K562 (cell line): ENCODE measurements around the gene TSPYL6. TPM values are rescaled to one million over a fixed set of nuclear protein-coding genes. Genes with fewer than 3 reads are reported as not detected.

Experiments used
- E2F3 ChIP-seq: fragments of 250-450 bp; sonication (Bioruptor Pico); IDR thresholded peaks from 2 replicates; pipeline ENCODE4 v1.4.0; 2020; ENCODE audit warnings: mild to moderate bottlenecking
- GATA2 ChIP-seq: sonication (generic); formaldehyde crosslinking; IDR thresholded peaks from 2 replicates; pipeline ENCODE4 v1.4.0; 2020; ENCODE audit warnings: mild to moderate bottlenecking, missing genetic modification reagents
- KDM5B ChIP-seq: fragments of 200-600 bp; sonication (generic); IDR thresholded peaks from 2 replicates; pipeline ENCODE4 v1.6.1; 2012; ENCODE audit warnings: low read depth, mild to moderate bottlenecking, moderate library complexity, low read length, control low read depth, inconsistent platforms; ENCODE audit not compliant: insufficient replicate concordance
- KHSRP ChIP-seq: fragments of 450-650 bp; IDR thresholded peaks from 2 replicates; pipeline ENCODE4 v1.6.1; 2017
- RBM22 ChIP-seq: fragments of 200-400 bp; formaldehyde crosslinking; IDR thresholded peaks from 2 replicates; pipeline ENCODE4 v1.6.1; 2018; ENCODE audit warnings: low read length, low read depth; ENCODE audit not compliant: poor library complexity, severe bottlenecking
- RBM39 ChIP-seq: fragments of 200-400 bp; formaldehyde crosslinking; optimal IDR thresholded peaks from 2 replicates; pipeline ENCODE3; 2018; ENCODE audit warnings: low read depth, low read length
- TCF7 ChIP-seq: sonication (generic); IDR thresholded peaks from 2 replicates; pipeline ENCODE4 v1.6.1; 2016; ENCODE audit warnings: antibody characterized with exemption, borderline replicate concordance
- ZNF165 ChIP-seq: fragments of 250-450 bp; sonication (Bioruptor Pico); IDR thresholded peaks from 2 replicates; pipeline ENCODE4 v1.4.0; 2020; ENCODE audit warnings: borderline replicate concordance
- ZNF282 ChIP-seq: sonication (generic); formaldehyde crosslinking; IDR thresholded peaks from 2 replicates; pipeline ENCODE4 v1.8.1; 2023; ENCODE audit warnings: missing genetic modification reagents
- polyA plus RNA-seq, 8 experiments: library from polyadenylated mRNA; depleted of rRNA in 4 of 8; stranded (reverse) in 5 of 8; unstranded in 3 of 8; fragments of >200 nt; fragmentation: Nextera tagmentation in 2 of 8; fragmentation: Illumina TruSeq in 1 of 8; extraction: Ambion mirVana in 2 of 8; extraction: Trizol in 1 of 8; gene quantifications; 2 replicates each; pipeline versions ENCODE4 v1.2.1 to v1.2.3, GENCODE V29; 2011 to 2014; ENCODE audit warnings: inconsistent platforms in 1 of 8, missing spikeins in 1 of 8
- total RNA-seq, 7 experiments: library from RNA; depleted of rRNA in 6 of 7; stranded (reverse); fragments of >200 nt in 6 of 7; fragmentation: Illumina TruSeq in 2 of 7; extraction: Trizol in 2 of 7; gene quantifications; 2 replicates each; pipeline versions ENCODE4 v1.2.1 to v1.2.3, GENCODE V29; 2011 to 2021; ENCODE audit warnings: low replicate concordance in 1 of 7
- TF ChIP-seq, protein P1 (sequence below): sonication (generic); formaldehyde crosslinking; IDR thresholded peaks from 2 replicates; pipeline ENCODE4 v1.4.0; 2020; ENCODE audit warnings: mild to moderate bottlenecking, missing genetic modification reagents
- TF ChIP-seq, protein P2 (sequence below): IDR thresholded peaks from 2 replicates; pipeline ENCODE4 v1.6.1; 2014; ENCODE audit warnings: antibody characterized with exemption
- TF ChIP-seq, protein P3 (sequence below): sonication (generic); formaldehyde crosslinking; IDR thresholded peaks from 2 replicates; pipeline ENCODE4 v1.8.0; 2022; ENCODE audit warnings: missing genetic modification reagents, mild to moderate bottlenecking, borderline replicate concordance

TSPYL6 gene
- total and polyA plus RNA-seq, 9 of the 15 experiments (the other 6 are each of a cell fraction or from before 2014, with no cell fraction given): 1.5 to 10.1 (median 7.6) TPM

DNA sequence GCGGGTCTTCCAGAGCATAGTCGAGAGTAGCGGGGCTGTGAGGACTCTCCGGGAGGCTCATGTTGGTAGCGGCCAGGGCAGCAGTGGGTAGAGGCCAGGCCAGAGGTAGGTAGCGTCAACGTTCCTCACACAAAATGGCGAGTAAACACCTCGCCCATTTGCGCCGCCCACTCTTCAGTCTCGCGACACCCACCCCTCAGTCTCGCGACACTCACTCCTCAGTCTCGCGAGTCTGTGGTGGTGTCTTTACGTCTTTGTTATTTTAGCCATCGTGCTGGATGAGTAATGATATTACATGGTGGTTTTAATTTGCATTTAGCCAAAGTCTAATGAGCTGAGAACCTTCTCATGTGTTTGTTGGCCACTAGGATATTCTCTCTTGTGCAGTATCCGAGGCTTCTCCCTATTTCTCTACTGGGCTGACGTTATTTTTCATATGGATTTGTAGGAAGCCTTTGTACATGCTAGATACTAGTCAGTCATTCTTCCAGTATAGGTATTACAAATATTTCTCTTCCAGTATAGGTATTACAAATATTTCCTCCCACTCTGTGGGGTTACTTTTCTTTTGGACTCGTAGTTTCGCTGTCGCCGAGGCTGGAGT is at the start of gene TSPYL6 (continued):
- no peak for TF ChIP-seq GATA2 (CRISPR knock-in tag)
- no peak for TF ChIP-seq ZNF165 (CRISPR knock-in tag)
- TF ChIP-seq RBM39: no peak
- TF ChIP-seq, protein P1, sequence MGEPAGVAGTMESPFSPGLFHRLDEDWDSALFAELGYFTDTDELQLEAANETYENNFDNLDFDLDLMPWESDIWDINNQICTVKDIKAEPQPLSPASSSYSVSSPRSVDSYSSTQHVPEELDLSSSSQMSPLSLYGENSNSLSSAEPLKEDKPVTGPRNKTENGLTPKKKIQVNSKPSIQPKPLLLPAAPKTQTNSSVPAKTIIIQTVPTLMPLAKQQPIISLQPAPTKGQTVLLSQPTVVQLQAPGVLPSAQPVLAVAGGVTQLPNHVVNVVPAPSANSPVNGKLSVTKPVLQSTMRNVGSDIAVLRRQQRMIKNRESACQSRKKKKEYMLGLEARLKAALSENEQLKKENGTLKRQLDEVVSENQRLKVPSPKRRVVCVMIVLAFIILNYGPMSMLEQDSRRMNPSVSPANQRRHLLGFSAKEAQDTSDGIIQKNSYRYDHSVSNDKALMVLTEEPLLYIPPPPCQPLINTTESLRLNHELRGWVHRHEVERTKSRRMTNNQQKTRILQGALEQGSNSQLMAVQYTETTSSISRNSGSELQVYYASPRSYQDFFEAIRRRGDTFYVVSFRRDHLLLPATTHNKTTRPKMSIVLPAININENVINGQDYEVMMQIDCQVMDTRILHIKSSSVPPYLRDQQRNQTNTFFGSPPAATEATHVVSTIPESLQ: no peak
- TF ChIP-seq RBM22: no peak
- TF ChIP-seq, protein P2, sequence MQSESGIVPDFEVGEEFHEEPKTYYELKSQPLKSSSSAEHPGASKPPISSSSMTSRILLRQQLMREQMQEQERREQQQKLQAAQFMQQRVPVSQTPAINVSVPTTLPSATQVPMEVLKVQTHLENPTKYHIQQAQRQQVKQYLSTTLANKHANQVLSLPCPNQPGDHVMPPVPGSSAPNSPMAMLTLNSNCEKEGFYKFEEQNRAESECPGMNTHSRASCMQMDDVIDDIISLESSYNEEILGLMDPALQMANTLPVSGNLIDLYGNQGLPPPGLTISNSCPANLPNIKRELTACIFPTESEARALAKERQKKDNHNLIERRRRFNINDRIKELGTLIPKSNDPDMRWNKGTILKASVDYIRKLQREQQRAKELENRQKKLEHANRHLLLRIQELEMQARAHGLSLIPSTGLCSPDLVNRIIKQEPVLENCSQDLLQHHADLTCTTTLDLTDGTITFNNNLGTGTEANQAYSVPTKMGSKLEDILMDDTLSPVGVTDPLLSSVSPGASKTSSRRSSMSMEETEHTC: no peak
- no peak for TF ChIP-seq ZNF282
- no peak for TF ChIP-seq KHSRP
- no peak for TF ChIP-seq KDM5B
- TF ChIP-seq, protein P3, sequence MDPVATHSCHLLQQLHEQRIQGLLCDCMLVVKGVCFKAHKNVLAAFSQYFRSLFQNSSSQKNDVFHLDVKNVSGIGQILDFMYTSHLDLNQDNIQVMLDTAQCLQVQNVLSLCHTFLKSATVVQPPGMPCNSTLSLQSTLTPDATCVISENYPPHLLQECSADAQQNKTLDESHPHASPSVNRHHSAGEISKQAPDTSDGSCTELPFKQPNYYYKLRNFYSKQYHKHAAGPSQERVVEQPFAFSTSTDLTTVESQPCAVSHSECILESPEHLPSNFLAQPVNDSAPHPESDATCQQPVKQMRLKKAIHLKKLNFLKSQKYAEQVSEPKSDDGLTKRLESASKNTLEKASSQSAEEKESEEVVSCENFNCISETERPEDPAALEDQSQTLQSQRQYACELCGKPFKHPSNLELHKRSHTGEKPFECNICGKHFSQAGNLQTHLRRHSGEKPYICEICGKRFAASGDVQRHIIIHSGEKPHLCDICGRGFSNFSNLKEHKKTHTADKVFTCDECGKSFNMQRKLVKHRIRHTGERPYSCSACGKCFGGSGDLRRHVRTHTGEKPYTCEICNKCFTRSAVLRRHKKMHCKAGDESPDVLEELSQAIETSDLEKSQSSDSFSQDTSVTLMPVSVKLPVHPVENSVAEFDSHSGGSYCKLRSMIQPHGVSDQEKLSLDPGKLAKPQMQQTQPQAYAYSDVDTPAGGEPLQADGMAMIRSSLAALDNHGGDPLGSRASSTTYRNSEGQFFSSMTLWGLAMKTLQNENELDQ: no peak
- TF ChIP-seq E2F3 (CRISPR knock-in tag): no peak
- TF ChIP-seq TCF7: no peak
